GM06990 (cell line): Measurements from ENCODE around the gene SPAG9.

ENCODE experiments used
- DNase-seq: peaks from one replicate; pipeline ENCODE4 v3.0.0-alpha.2; 2011; ENCODE audit not compliant: insufficient read length; ENCODE audit errors: extremely low read depth
- H3K27me3 ChIP-seq: replicated peaks from 2 replicates; pipeline ENCODE4 v1.6.0; 2011; ENCODE audit warnings: low read length; ENCODE audit not compliant: control insufficient read depth, insufficient read depth
- H3K36me3 ChIP-seq: 2 replicates; pipeline ENCODE4 v1.5.1; 2011; ENCODE audit warnings: low read length; ENCODE audit not compliant: control insufficient read depth, insufficient read depth
- H3K4me3 ChIP-seq: replicated peaks from 2 replicates; pipeline ENCODE4 v1.5.1; 2011; ENCODE audit warnings: low read depth, mild to moderate bottlenecking, control low read depth, low read length
- CTCF ChIP-seq: IDR thresholded peaks from 2 replicates; pipeline ENCODE4 v1.5.1; 2011; ENCODE audit warnings: low read length, control low read depth, mild to moderate bottlenecking, inconsistent platforms; ENCODE audit not compliant: insufficient read depth, poor library complexity, severe bottlenecking

Gene SPAG9

GRCh38 chr17:50934672-50935220 lies 185.9 kb downstream of the SPAG9 start:
- no peak for TF ChIP-seq CTCF
- H3K36me3 ChIP-seq, result no peaks in the 10 kb centered on the region
- DNase-seq, result no peak
- no peak overlapping the region for H3K4me3 ChIP-seq
- no peaks in the 10 kb centered on the region for H3K27me3 ChIP-seq

DNA sequence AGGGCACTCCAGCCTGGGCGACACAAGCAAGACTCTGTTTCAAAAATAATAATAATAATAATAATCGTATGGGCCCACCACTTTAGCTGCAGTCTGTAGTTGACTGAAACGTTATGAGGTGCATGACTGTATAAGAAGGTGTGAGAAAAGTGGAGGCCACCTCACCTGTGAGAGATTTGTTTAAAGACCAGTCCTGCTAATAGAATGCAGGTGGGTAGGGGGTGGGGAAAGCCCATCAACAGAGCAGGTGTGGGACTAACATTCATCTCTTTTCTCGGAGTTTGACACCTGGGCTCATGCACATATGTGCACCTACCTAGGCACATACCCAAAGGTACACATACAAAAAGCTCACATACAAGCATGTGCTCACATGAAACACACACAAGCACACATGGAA lies 186.5 kb downstream of the SPAG9 start:
- Histone ChIP-seq H3K27me3 (no peaks in the 10 kb centered on the region), H3K4me3 (no peak overlapping the region), H3K36me3 (no peaks in the 10 kb centered on the region)
- no peak for DNase-seq
- TF ChIP-seq CTCF, result no peak

DNA sequence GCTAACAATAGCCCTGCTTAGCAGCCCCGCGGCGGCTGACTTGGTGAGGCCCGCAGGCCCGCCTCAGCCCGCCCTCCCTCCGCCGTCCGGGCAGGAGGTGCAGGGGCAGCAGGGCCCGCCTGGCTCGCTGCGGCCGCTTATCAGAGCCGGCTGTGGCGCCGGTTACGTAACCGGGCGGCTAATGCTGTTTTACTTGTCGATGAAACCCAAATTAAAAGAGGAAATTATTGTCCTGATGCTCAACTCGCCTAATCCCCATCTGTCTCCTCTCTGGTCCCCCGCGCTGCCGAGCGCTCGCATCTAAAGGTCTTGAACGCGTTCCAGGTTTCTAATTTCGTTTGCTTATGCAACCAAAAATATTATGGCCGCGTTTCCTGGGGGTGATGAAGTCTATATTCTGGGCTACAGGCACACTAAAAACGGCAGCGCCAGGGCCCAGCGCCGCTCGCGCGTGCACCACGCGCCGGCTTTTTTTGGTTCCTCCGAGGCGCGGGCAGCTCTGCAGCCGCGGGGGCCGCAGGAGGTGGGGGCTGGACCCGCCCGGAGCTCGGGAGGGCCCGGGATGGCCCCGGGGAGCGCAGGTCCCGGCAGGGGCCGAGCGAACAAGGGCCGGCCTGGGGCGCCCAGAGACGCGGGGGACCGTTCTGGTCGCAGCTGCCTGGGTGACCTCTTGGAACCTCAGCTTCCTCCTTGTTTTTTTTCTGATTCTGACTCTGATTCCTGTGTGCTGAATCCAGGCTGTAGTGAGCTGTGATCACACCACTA lies 189.3 kb downstream of the SPAG9 start:
- no peak for TF ChIP-seq CTCF
- Histone ChIP-seq H3K36me3 (no peaks in the 10 kb centered on the region), H3K4me3 (peak overlapping the region; percentile 43), H3K27me3 (no peaks in the 10 kb centered on the region)
- peak; percentile 75 for DNase-seq

- no peaks in the 10 kb centered on the region for H3K36me3 ChIP-seq
- H3K27me3 ChIP-seq, result no peaks in the 10 kb centered on the region
- TF ChIP-seq CTCF, result no peak
- DNase-seq, result no peak
- no peak overlapping the region for H3K4me3 ChIP-seq
Observed at GRCh38 chr17:50928646-50929045, 192.0 kb downstream of the SPAG9 start.

DNA sequence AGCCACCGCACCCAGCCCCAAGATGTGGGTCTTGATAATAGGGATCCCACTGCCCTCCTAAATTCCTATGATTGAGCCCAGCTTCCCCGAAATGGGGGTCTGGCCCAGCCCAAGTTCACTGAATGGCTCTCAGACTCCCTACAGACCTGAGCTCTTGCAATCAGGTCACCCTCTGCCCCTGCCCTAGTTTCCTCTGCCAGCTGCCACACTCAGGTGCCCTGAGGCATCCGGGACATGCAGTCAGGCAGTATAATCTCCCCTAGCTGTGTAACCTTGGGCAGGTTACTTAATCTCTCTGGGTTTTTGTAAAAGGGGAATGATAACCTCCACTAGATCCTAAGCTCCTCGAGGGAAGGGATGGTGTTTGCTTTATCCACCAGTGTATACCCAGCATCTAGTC lies 193.4 kb downstream of the SPAG9 start:
- Histone ChIP-seq H3K36me3 (no peaks in the 10 kb centered on the region), H3K27me3 (no peaks in the 10 kb centered on the region), H3K4me3 (no peak overlapping the region)
- no peak for TF ChIP-seq CTCF
- DNase-seq, result no peak
